GM12878 (cell line): ENCODE data around the gene PARD6A. TPM values are rescaled to one million over a fixed set of nuclear protein-coding genes. Genes with fewer than 3 reads are reported as not detected.

Source experiments
- ATAC-seq: fragments of 200-7000 bp; cut with Tn5 transposase; 3 replicates; pipeline ENCODE4 v1.9.1; 2020; ENCODE audit warnings: mild to moderate bottlenecking, moderate library complexity
- BruUV-seq: library from RNA; stranded (reverse); fragments of 400-500 nt; replicated peaks from 2 replicates; lab custom pipeline; 2021; lab: Mats Ljungman, UMichigan
- CTCF ChIA-PET: fragments of 300-600 bp; sonication (Branson Sonifier 250); formaldehyde crosslinking; extraction: SDS; loops from one replicate; lab custom pipeline; 2021; ENCODE audit warnings: inconsistent platforms; lab: Yijun Ruan, JAX
- POLR2A ChIA-PET: fragments of 350-600 bp; formaldehyde crosslinking; extraction: SDS; loops from one replicate; lab custom pipeline; 2021; ENCODE audit warnings: inconsistent platforms; lab: Charles Lee
- RAD21 ChIA-PET: fragments of 300-600 bp; sonication (Branson Sonifier 250); formaldehyde crosslinking; loops from one replicate; lab custom pipeline; 2023; ENCODE audit warnings: antibody characterized with exemption; ENCODE audit not compliant: unreplicated experiment; lab: Charles Lee
- SMC1A ChIA-PET: fragments of 300-600 bp; sonication (Branson Sonifier 250); formaldehyde crosslinking; loops from one replicate; lab custom pipeline; 2023; ENCODE audit not compliant: unreplicated experiment, uncharacterized antibody; lab: Charles Lee
- DNase-seq: peaks from one replicate; pipeline ENCODE4 v3.0.0-alpha.2; 2011; ENCODE audit warnings: low read depth, low spot score
- FAIRE-seq: peaks from 3 replicates; lab custom pipeline; 2011; peaks lifted over from hg19 to GRCh38; lab: Jason Lieb, UNC
- H2AFZ ChIP-seq: 2 replicates; pipeline ENCODE4 v1.6.0; 2011; ENCODE audit warnings: low read depth, low read length, control low read depth; ENCODE audit not compliant: control insufficient read depth
- H3K27ac ChIP-seq: 2 replicates; pipeline ENCODE4 v1.5.1; 2011; ENCODE audit warnings: control low read depth; ENCODE audit not compliant: control insufficient read depth, insufficient read depth
- H3K27me3 ChIP-seq, 2 experiments: replicated peaks in 1 of 2; 2 replicates each; pipeline versions ENCODE4 v1.6.0 to v1.6.1; 2011; ENCODE audit warnings: low read length in 1 of 2; ENCODE audit not compliant: control insufficient read depth in 2 of 2, insufficient read depth in 2 of 2
- H3K36me3 ChIP-seq, 2 experiments: 2 replicates each; pipeline ENCODE4 v1.5.1; 2011; ENCODE audit warnings: low read length in 1 of 2; ENCODE audit not compliant: control insufficient read depth in 2 of 2, insufficient read depth in 2 of 2
- H3K4me1 ChIP-seq: 2 replicates; pipeline ENCODE4 v1.6.1; 2011; ENCODE audit warnings: mild to moderate bottlenecking, low read length, moderate library complexity, mixed read lengths; ENCODE audit not compliant: control insufficient read depth, insufficient read depth
- H3K4me2 ChIP-seq: 2 replicates; pipeline ENCODE4 v1.6.0; 2011; ENCODE audit warnings: control low read depth; ENCODE audit not compliant: control insufficient read depth, insufficient read depth
- H3K4me3 ChIP-seq: fragments of 200-600 bp; sonication (generic); 2 replicates; pipeline ENCODE4 v1.5.1; 2016
- H3K79me2 ChIP-seq: 2 replicates; pipeline ENCODE4 v1.6.0; 2011; ENCODE audit warnings: low read length; ENCODE audit not compliant: control insufficient read depth, insufficient read depth
- H3K9ac ChIP-seq: 2 replicates; pipeline ENCODE4 v1.8.0; 2011; ENCODE audit warnings: low read length, control low read depth, mixed read lengths; ENCODE audit not compliant: control insufficient read depth, insufficient read depth
- H3K9me3 ChIP-seq: replicated peaks from 3 replicates; pipeline ENCODE4 v1.5.1; 2011; ENCODE audit warnings: mild to moderate bottlenecking, low read length; ENCODE audit not compliant: control insufficient read depth, insufficient read depth
- H4K20me1 ChIP-seq: 2 replicates; pipeline ENCODE4 v1.6.0; 2011; ENCODE audit not compliant: control insufficient read depth, insufficient read depth
- E4F1 ChIP-seq: fragments of 450-650 bp; IDR thresholded peaks from 2 replicates; pipeline ENCODE4 v1.6.1; 2018; ENCODE audit warnings: borderline replicate concordance, mild to moderate bottlenecking; ENCODE audit not compliant: partially characterized antibody
- EED ChIP-seq: sonication (generic); IDR thresholded peaks from 2 replicates; pipeline ENCODE4 v1.6.1; 2016; ENCODE audit warnings: antibody characterized with exemption, low read depth
- HDGF ChIP-seq: fragments of 450-650 bp; IDR thresholded peaks from 2 replicates; pipeline ENCODE4 v1.6.1; 2016; ENCODE audit warnings: antibody characterized with exemption
- SP1 ChIP-seq: IDR thresholded peaks from one replicate; pipeline ENCODE4 v1.6.1; 2011; ENCODE audit warnings: low read depth, low read length
- WGBS: methylation state at CpG from one replicate; pipeline ENCODE4 v1.1.6; 2016; ENCODE audit warnings: low lambda C conversion rate; ENCODE audit not compliant: insufficient replicate concordance, insufficient coverage; ENCODE audit errors: missing lambda C conversion rate; 5-methylcytosine and 5-hydroxymethylcytosine counted together
- in situ Hi-C: fragments of 300-500 bp; cut with MboI; formaldehyde crosslinking; loops from 9 replicates; pipeline ENCODE4 v1.14.3; 2018; ENCODE audit warnings: mixed read lengths
- intact Hi-C: fragments of 100-400 bp; cut with micrococcal nuclease; formaldehyde crosslinking; loops from one replicate; pipeline ENCODE4 v1.14.2; 2022; ENCODE audit not compliant: unreplicated experiment
- polyA plus RNA-seq, 11 experiments: library from polyadenylated mRNA; depleted of rRNA in 4 of 11; unstranded in 6 of 11; stranded (reverse) in 5 of 11; fragments of >200 nt; fragmentation: Nextera tagmentation in 4 of 11; fragmentation: Illumina TruSeq in 1 of 11; extraction: Ambion mirVana in 4 of 11; extraction: Trizol in 1 of 11; gene quantifications; 1 replicate in 1 of 11; 2 replicates in 10 of 11; pipeline versions ENCODE4 v1.2.1 to v1.2.3, GENCODE V29; 2011 to 2016; ENCODE audit warnings: inconsistent platforms in 2 of 11, missing spikeins in 2 of 11, low read depth in 1 of 11
- total RNA-seq, 4 experiments: library from RNA; depleted of rRNA in 3 of 4; stranded (reverse); fragments of >200 nt in 3 of 4; fragmentation: Illumina TruSeq in 1 of 4; extraction: Trizol in 1 of 4; gene quantifications; 2 replicates each; pipeline versions ENCODE4 v1.2.1 to v1.2.3, GENCODE V29; 2013 to 2021
- TF ChIP-seq, protein P1 (sequence below): fragments of 450-650 bp; formaldehyde crosslinking; IDR thresholded peaks from 2 replicates; pipeline ENCODE4 v1.4.0; 2022; ENCODE audit warnings: mild to moderate bottlenecking, moderate library complexity

PARD6A gene
- total and polyA plus RNA-seq, 10 of the 15 experiments (the other 5 are each of a cell fraction or from before 2014, with no cell fraction given), result 0.42 to 10.1 (median 4.4) TPM

DNA sequence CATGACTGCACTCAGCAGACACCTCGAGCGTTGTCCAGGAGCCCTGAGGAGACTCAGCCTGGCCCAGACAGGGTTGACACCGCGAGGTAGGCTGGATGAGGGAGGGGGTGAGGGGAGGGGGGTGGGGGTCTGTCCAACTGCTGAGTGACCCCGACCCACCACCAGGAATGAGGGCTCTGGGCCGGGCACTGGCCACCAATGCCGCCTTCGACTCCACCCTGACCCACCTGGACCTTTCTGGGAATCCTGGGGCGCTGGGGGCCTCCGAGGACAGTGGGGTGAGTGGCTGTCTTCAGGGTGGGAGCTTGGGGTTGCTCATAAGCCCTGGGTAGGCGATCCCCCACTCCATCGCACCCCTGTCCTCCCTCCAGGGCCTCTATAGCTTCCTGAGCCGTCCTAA lies 13.1 kb upstream of the PARD6A start:
- intact Hi-C loops, result no loop called here
- DNase-seq (no peak), FAIRE-seq (no peak), ATAC-seq (no peak)
- ChIA-PET CTCF (interaction anchor here (1.5 to 9.0 kb wide), 3 partner anchors 12 to 127 kb away, joined by 4 to 138 read pairs (median 88); partner anchors contain the start of gene ACD), POLR2A (no interaction called here), SMC1A (no interaction called here), RAD21 (interaction anchor here (0.9 kb wide), 1 partner anchor 23 kb away, joined by 3 read pairs; no protein-coding TSS in a partner anchor)
- H3K79me2 ChIP-seq, result peaks cover 11% of the 10 kb centered on the region
- peaks cover 0 to 3% of the 10 kb centered on the region in 2 experiments; a peak in 3 of 4 replicates for H3K36me3 ChIP-seq
- peaks cover 11% of the 10 kb centered on the region; the same call in 1 of the 2 replicates for H3K4me1 ChIP-seq
- no peaks in the 10 kb centered on the region for H4K20me1 ChIP-seq
- TF ChIP-seq, protein P1, sequence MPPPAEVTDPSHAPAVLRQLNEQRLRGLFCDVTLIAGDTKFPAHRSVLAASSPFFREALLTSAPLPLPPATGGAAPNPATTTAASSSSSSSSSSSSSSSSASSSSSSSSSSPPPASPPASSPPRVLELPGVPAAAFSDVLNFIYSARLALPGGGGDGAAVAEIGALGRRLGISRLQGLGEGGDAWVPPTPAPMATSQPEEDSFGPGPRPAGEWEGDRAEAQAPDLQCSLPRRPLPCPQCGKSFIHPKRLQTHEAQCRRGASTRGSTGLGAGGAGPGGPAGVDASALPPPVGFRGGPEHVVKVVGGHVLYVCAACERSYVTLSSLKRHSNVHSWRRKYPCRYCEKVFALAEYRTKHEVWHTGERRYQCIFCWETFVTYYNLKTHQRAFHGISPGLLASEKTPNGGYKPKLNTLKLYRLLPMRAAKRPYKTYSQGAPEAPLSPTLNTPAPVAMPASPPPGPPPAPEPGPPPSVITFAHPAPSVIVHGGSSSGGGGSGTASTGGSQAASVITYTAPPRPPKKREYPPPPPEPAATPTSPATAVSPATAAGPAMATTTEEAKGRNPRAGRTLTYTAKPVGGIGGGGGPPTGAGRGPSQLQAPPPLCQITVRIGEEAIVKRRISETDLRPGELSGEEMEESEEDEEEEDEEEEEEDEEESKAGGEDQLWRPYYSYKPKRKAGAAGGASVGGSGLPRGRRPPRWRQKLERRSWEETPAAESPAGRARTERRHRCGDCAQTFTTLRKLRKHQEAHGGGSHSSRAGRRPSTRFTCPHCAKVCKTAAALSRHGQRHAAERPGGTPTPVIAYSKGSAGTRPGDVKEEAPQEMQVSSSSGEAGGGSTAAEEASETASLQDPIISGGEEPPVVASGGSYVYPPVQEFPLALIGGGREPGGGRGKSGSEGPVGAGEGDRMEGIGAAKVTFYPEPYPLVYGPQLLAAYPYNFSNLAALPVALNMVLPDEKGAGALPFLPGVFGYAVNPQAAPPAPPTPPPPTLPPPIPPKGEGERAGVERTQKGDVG (CRISPR knock-in tag), result no peak
- TF ChIP-seq E4F1 (no peak), EED (no peak), SP1 (no peak), HDGF (no peak)
- BruUV-seq, result no TSS peak
- H3K27me3 ChIP-seq, result no peaks in the 10 kb centered on the region
- 95% methylated on average over 13 of the region's 13 CpGs for WGBS
- H3K4me3 ChIP-seq, result no peak overlapping the region
- H3K4me2 ChIP-seq, result no peak overlapping the region
- H3K9me3 ChIP-seq, result no peaks in the 10 kb centered on the region
- H2AFZ ChIP-seq, result no peak overlapping the region
- H3K27ac ChIP-seq, result no peak overlapping the region
- in situ Hi-C loops, result no loop called here
- no peak overlapping the region for H3K9ac ChIP-seq
